Thymus (tissue), 11 donors: ENCODE results near the gene SNX12. TPM values are rescaled to one million over a fixed set of nuclear protein-coding genes. Genes with fewer than 3 reads are reported as not detected.
"Not testable (repeated sequence)": the region's sequence is repeated elsewhere in the genome, so short reads cannot be mapped to it uniquely, and the experiment has no call there.

Source experiments
- DNase-seq, 9 donors: peaks; one replicate each; pipeline ENCODE4 v3.0.0-alpha.2; 2013; ENCODE audit warnings: low spot score in 9 of 9, low read depth in 6 of 9, missing footprints in 1 of 9
- H3K27ac ChIP-seq, 2 donors: one replicate each; pipeline ENCODE4 v1.5.1; 2013; ENCODE audit warnings: control low read depth in 1 of 2, low read depth in 1 of 2, low read length in 1 of 2, mild to moderate bottlenecking in 1 of 2, moderate library complexity in 1 of 2
- H3K27me3 ChIP-seq, 2 donors: one replicate each; pipeline ENCODE4 v1.5.1; 2013; ENCODE audit warnings: low read length in 1 of 2; ENCODE audit not compliant: control insufficient read depth in 2 of 2, insufficient read depth in 1 of 2
- H3K36me3 ChIP-seq, 2 donors: one replicate each; pipeline ENCODE4 v1.5.1; 2013; ENCODE audit warnings: low read length in 1 of 2, mild to moderate bottlenecking in 1 of 2, moderate library complexity in 1 of 2; ENCODE audit not compliant: control insufficient read depth in 2 of 2, insufficient read depth in 2 of 2
- H3K4me1 ChIP-seq, 2 donors: one replicate each; pipeline ENCODE4 v1.5.1; 2013; ENCODE audit warnings: low read length in 2 of 2; ENCODE audit not compliant: control insufficient read depth in 2 of 2, insufficient read depth in 2 of 2
- H3K4me3 ChIP-seq, 2 donors: one replicate each; pipeline ENCODE4 v1.5.1; 2013; ENCODE audit warnings: low read length in 2 of 2, control low read depth in 1 of 2, mild to moderate bottlenecking in 1 of 2
- H3K9me3 ChIP-seq, 2 donors: one replicate each; pipeline ENCODE4 v1.5.1; 2013; ENCODE audit warnings: low read length in 1 of 2, mild to moderate bottlenecking in 1 of 2; ENCODE audit not compliant: control insufficient read depth in 2 of 2, insufficient read depth in 1 of 2
- WGBS: extraction: QIAGEN DNeasy Blood & Tissue Kit; methylation state at CpG from one replicate; pipeline ENCODE4 v1.1.7; 2013; 5-methylcytosine and 5-hydroxymethylcytosine counted together
- polyA plus RNA-seq: library from polyadenylated mRNA; stranded (reverse); fragments of 200-250 nt; gene quantifications from one replicate; pipeline ENCODE4 v1.2.3, GENCODE V29; 2013
- total RNA-seq: library from RNA; stranded (reverse); fragments of 120-200 nt; gene quantifications from one replicate; pipeline ENCODE4 v1.2.4, GENCODE V29; 2013
- donor health status: healthy.

SNX12 gene
- total and polyA plus RNA-seq, 2 donors, result 23.5 to 29.7 TPM

DNA sequence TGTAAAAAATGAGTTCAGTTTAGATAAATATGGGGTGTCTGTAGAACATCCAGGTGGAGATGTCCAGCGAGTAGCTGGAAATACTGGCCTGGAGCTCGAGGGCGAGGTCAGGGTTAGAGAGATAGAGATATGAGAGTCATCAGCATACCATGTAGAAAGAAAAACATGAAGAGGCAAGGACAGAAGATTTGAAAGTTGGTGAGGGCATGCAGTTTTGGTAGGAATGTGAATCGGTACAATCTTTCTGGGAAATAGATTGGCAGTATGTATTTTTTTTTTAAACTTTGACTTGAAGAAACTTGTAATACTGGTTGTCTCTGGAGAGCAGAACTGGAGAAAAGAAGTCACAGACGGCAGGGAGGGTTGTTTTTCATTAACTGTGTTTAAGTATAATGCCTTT lies 2.4 kb upstream of the SNX12 start:
- 95% methylated on average over 5 of the region's 5 CpGs for WGBS
- Histone ChIP-seq H3K9me3 (no peaks in the 10 kb centered on the region), H3K4me1 (peaks cover 0 to 2% of the 10 kb centered on the region in 2 donors), H3K36me3 (no peaks in the 10 kb centered on the region), H3K27me3 (no peaks in the 10 kb centered on the region), H3K4me3 (no peak overlapping the region), H3K27ac (no peak overlapping the region)
- no peak for DNase-seq

GRCh38 chrX:71067712-71068043 lies 456 bp downstream of the SNX12 start:
- H3K27ac ChIP-seq, result peak overlapping the region in 1 of 2 donors; percentile 23
- no peaks in the 10 kb centered on the region for H3K27me3 ChIP-seq
- peaks cover 0 to 2% of the 10 kb centered on the region in 2 donors for H3K4me1 ChIP-seq
- WGBS, result 1% methylated on average over 10 of the region's 10 CpGs
- H3K9me3 ChIP-seq, result no peaks in the 10 kb centered on the region
- no peak for DNase-seq
- H3K4me3 ChIP-seq, result peak overlapping the region; percentile 59 to 65
- peaks cover 0 to 2% of the 10 kb centered on the region in 2 donors for H3K36me3 ChIP-seq

- no peak for DNase-seq
- 32% methylated on average over 2 of the region's 2 CpGs for WGBS
- H3K9me3 ChIP-seq, result no peaks in the 10 kb centered on the region
- H3K4me1 ChIP-seq, result peaks cover 0 to 2% of the 10 kb centered on the region in 2 donors
- peaks cover 0 to 3% of the 10 kb centered on the region in 2 donors for H3K36me3 ChIP-seq
- H3K27me3 ChIP-seq, result no peaks in the 10 kb centered on the region
- H3K4me3 ChIP-seq, result peak overlapping the region; percentile 59 to 65
- H3K27ac ChIP-seq, result no peak overlapping the region
Measured at GRCh38 chrX:71067089-71067488, 1.0 kb downstream of the SNX12 start.

DNA sequence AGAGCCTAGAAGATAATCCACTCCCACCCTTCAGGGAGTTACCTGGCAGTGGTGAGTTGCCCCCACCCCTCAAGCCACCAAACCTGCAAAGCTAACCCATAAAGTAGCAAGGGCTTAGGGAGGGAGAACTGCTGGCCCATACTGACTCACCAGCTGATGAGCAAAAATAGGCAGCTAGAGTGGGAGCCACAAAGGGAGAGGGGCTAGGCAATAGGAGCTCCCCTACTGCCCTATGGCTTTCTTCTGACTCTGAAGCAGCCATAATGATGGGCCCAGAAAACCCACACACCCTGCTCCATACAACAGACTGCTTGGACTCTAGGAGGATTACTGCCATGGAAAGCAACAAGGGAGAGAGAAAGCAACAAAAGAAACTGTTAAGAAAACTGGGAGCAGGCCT lies 8.0 kb downstream of the SNX12 start:
- H3K9me3 ChIP-seq, result no peaks in the 10 kb centered on the region
- H3K27ac ChIP-seq, result no peak overlapping the region
- peaks cover 0 to 7% of the 10 kb centered on the region in 2 donors for H3K4me1 ChIP-seq
- no peaks in the 10 kb centered on the region for H3K27me3 ChIP-seq
- DNase-seq, result no peak
- H3K36me3 ChIP-seq, result peaks cover 20 to 27% of the 10 kb centered on the region in 2 donors
- no peak overlapping the region for H3K4me3 ChIP-seq

GRCh38 chrX:71057848-71058530 lies 10.1 kb downstream of the SNX12 start:
- Histone ChIP-seq H3K36me3 (peaks cover 20 to 27% of the 10 kb centered on the region in 2 donors), H3K9me3 (no peaks in the 10 kb centered on the region), H3K4me1 (peaks cover 0 to 11% of the 10 kb centered on the region in 2 donors), H3K27ac (no peak overlapping the region), H3K27me3 (no peaks in the 10 kb centered on the region), H3K4me3 (no peak overlapping the region)
- DNase-seq, result no peak
- WGBS, result 88% methylated on average over 3 of the region's 3 CpGs

DNA sequence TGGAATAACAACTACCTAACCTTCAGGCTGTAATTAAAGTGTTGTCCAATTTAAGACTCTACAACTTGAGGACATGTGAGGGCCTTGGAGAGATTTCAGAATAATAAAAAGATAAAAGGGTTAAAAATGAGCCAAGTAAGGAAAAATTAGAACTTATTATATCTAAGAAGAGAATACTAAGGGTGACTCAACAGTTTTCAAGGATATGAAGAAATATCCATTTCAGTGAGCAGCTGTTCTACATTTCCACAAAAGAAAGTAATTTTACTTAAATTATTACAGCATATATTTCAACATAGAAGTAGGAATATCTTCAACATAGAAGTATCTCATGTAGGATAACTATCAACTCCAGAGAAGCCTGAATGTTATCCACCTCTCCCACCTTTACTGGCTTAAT lies 11.3 kb downstream of the SNX12 start:
- DNase-seq, result no peak
- Histone ChIP-seq H3K36me3 (peaks cover 17 to 25% of the 10 kb centered on the region in 2 donors), H3K27ac (no peak overlapping the region)

GRCh38 chrX:71053217-71053621 lies 14.9 kb downstream of the SNX12 start:
- H3K27me3 ChIP-seq, result no peaks in the 10 kb centered on the region
- no peaks in the 10 kb centered on the region for H3K36me3 ChIP-seq
- peak in 8 of 9 donors; percentile 12 to 74 (median 34) for DNase-seq
- H3K27ac ChIP-seq, result peak overlapping the region in 1 of 2 donors; percentile 28
- peaks cover 0 to 4% of the 10 kb centered on the region in 2 donors for H3K4me1 ChIP-seq
- no peaks in the 10 kb centered on the region for H3K9me3 ChIP-seq
- H3K4me3 ChIP-seq, result peak overlapping the region; percentile 34 to 51
- 52% methylated on average over 18 of the region's 18 CpGs for WGBS

More for the DNA sequence above, 11.3 kb downstream of the SNX12 start:
- no peaks in the 10 kb centered on the region for H3K9me3 ChIP-seq
- H3K4me1 ChIP-seq, result peaks cover 0 to 11% of the 10 kb centered on the region in 2 donors
- no peak overlapping the region for H3K4me3 ChIP-seq
- no peaks in the 10 kb centered on the region for H3K27me3 ChIP-seq

- peak in 1 of 9 donors; percentile 31 for DNase-seq
- no peaks in the 10 kb centered on the region for H3K27me3 ChIP-seq
- H3K36me3 ChIP-seq, result no peaks in the 10 kb centered on the region
- no peaks in the 10 kb centered on the region for H3K9me3 ChIP-seq
- H3K4me1 ChIP-seq, result peaks cover 0 to 4% of the 10 kb centered on the region in 2 donors
- WGBS, result 31% methylated on average over 7 of the region's 7 CpGs
- H3K27ac ChIP-seq, result peak overlapping the region in 1 of 2 donors; percentile 28
- H3K4me3 ChIP-seq, result peak overlapping the region; percentile 34 to 51
Measured at GRCh38 chrX:71052721-71053120, 15.4 kb downstream of the SNX12 start.

- H3K27me3 ChIP-seq, H3K4me3 ChIP-seq, DNase-seq, H3K27ac ChIP-seq, H3K4me1 ChIP-seq, H3K36me3 ChIP-seq, H3K9me3 ChIP-seq: not testable (repeated sequence)
- WGBS, result 100% methylated on average over 2 of the region's 8 CpGs
Measured at GRCh38 chrX:71047891-71048290, 20.2 kb downstream of the SNX12 start.
